PFSK-1 (cell line): ENCODE data around the gene ASB13.

Source experiments
- FOXP2 ChIP-seq: optimal IDR thresholded peaks from 2 replicates; pipeline ENCODE3; 2011; ENCODE audit warnings: borderline replicate concordance, control low read depth, inconsistent platforms; ENCODE audit not compliant: insufficient read depth; ENCODE audit errors: extremely low read length, extremely low read depth
- POLR2AphosphoS5 ChIP-seq: IDR thresholded peaks from 2 replicates; pipeline ENCODE4 v1.6.1; 2012; ENCODE audit warnings: low read depth, mild to moderate bottlenecking, control low read depth, low read length, moderate library complexity
- REST ChIP-seq, 2 experiments: IDR thresholded peaks; 2 replicates each; pipeline versions ENCODE4 v1.6.1 to v1.8.0; 2011 to 2012; ENCODE audit warnings: low read depth in 2 of 2, low read length in 2 of 2, control low read depth in 1 of 2, inconsistent platforms in 1 of 2, mild to moderate bottlenecking in 1 of 2, moderate library complexity in 1 of 2; ENCODE audit not compliant: insufficient read depth in 1 of 2
- SIN3A ChIP-seq: IDR thresholded peaks from 2 replicates; pipeline ENCODE4 v1.6.1; 2012; ENCODE audit warnings: mild to moderate bottlenecking, low read length, moderate library complexity, borderline replicate concordance; ENCODE audit not compliant: insufficient read depth
- TAF1 ChIP-seq: IDR thresholded peaks from 2 replicates; pipeline ENCODE4 v1.6.1; 2012; ENCODE audit warnings: low read length, control low read depth, borderline replicate concordance; ENCODE audit not compliant: insufficient read depth

The ASB13 gene

GRCh38 chr10:5639066-5639465, 27.3 kb downstream of the ASB13 start:
- TF ChIP-seq FOXP2 (no peak), SIN3A (no peak), TAF1 (no peak), POLR2AphosphoS5 (no peak), REST (IDR thresholded peaks at IDR 0.05; ENCODE audit: insufficient read depth in 1 of 2, low read depth in 2 of 2, low read length in 2 of 2) (no peak)

- TF ChIP-seq TAF1 (no peak), SIN3A (no peak), POLR2AphosphoS5 (no peak), REST (IDR thresholded peaks at IDR 0.05; ENCODE audit: insufficient read depth in 1 of 2, low read depth in 2 of 2, low read length in 2 of 2) (no peak), FOXP2 (no peak)
Observed at GRCh38 chr10:5638494-5638893, 27.9 kb downstream of the ASB13 start.

- TF ChIP-seq FOXP2 (no peak), SIN3A (no peak), TAF1 (no peak), REST (IDR thresholded peaks at IDR 0.05; ENCODE audit: insufficient read depth in 1 of 2, low read depth in 2 of 2, low read length in 2 of 2) (no peak), POLR2AphosphoS5 (no peak)
Observed at GRCh38 chr10:5634918-5635317, 31.5 kb downstream of the ASB13 start.

- TF ChIP-seq POLR2AphosphoS5 = no peak
- no peak for TF ChIP-seq REST (IDR thresholded peaks at IDR 0.05; ENCODE audit: insufficient read depth in 1 of 2, low read depth in 2 of 2, low read length in 2 of 2)
- no peak for TF ChIP-seq TAF1
- no peak for TF ChIP-seq FOXP2
- no peak for TF ChIP-seq SIN3A
Observed at GRCh38 chr10:5633166-5633749, 33.1 kb downstream of the ASB13 start.

GRCh38 chr10:5632446-5632845, 33.9 kb downstream of the ASB13 start:
- TF ChIP-seq REST (IDR thresholded peaks at IDR 0.05; ENCODE audit: insufficient read depth in 1 of 2, low read depth in 2 of 2, low read length in 2 of 2) (no peak), POLR2AphosphoS5 (no peak), SIN3A (no peak)
